Measurements from ENCODE around the gene ATP8B1. TPM values are rescaled to one million over a fixed set of nuclear protein-coding genes. Genes with fewer than 3 reads are reported as not detected.

ATP8B1 gene
- total RNA-seq, 1 donor from 2014 or later, result 20.8 TPM

DNA sequence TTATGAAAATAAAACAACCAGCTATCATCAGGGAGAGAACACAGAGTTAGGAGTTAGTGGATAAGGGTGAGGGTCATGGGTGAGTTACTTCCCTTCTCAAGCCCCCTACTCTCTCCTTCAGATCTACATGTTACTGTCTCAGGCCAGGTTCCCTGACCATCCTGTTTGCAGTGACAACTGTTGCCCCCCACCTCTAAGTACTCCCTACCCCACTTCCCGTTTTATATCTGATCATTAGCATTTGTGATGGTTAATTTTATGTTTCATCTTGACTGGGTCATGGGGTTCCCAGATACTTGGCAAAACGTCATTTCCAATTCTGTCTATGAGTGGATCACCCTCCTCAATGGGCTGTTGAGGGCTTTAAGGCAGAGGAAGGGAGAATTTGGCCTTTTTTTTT lies 32.8 kb upstream of the ATP8B1 start:
- Histone ChIP-seq H3K4me3 (ENCODE audit: low read depth, low read length) (no peak overlapping the region), H3K27me3 (ENCODE audit: control insufficient read depth, insufficient read depth, low read length) (no peaks in the 10 kb centered on the region), H3K36me3 (ENCODE audit: control insufficient read depth, insufficient read depth, low read length) (no peaks in the 10 kb centered on the region)
- no peak for FAIRE-seq
- TF ChIP-seq, protein P1, sequence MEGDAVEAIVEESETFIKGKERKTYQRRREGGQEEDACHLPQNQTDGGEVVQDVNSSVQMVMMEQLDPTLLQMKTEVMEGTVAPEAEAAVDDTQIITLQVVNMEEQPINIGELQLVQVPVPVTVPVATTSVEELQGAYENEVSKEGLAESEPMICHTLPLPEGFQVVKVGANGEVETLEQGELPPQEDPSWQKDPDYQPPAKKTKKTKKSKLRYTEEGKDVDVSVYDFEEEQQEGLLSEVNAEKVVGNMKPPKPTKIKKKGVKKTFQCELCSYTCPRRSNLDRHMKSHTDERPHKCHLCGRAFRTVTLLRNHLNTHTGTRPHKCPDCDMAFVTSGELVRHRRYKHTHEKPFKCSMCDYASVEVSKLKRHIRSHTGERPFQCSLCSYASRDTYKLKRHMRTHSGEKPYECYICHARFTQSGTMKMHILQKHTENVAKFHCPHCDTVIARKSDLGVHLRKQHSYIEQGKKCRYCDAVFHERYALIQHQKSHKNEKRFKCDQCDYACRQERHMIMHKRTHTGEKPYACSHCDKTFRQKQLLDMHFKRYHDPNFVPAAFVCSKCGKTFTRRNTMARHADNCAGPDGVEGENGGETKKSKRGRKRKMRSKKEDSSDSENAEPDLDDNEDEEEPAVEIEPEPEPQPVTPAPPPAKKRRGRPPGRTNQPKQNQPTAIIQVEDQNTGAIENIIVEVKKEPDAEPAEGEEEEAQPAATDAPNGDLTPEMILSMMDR (IDR thresholded peaks at IDR 0.05; ENCODE audit: insufficient read depth, low read length, severe bottlenecking), result no peak
- no peak for DNase-seq (ENCODE audit: low read depth)

DNA sequence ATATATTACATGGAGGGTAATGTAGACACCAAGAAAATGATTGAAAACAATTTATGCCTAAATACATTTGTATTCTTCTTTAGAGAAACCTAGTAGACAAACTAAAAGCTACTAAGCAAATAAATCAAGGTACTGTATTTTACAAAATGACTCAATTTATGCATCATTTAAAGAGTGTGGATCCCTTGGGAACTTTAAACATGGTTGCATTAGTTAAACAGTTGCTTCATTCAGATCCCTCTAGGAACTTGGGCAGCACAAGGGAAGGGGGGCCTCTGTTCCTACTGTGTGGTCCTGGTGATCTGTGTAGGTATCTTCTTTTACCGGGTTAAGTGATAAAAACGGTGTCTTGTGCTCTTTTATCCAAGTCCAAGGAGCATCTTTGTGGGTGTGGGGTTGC lies 31.5 kb upstream of the ATP8B1 start:
- FAIRE-seq, result no peak
- H3K36me3 ChIP-seq (ENCODE audit: control insufficient read depth, insufficient read depth, low read length), result no peaks in the 10 kb centered on the region
- TF ChIP-seq, protein P1 (IDR thresholded peaks at IDR 0.05; ENCODE audit: insufficient read depth, low read length, severe bottlenecking), result no peak

DNA sequence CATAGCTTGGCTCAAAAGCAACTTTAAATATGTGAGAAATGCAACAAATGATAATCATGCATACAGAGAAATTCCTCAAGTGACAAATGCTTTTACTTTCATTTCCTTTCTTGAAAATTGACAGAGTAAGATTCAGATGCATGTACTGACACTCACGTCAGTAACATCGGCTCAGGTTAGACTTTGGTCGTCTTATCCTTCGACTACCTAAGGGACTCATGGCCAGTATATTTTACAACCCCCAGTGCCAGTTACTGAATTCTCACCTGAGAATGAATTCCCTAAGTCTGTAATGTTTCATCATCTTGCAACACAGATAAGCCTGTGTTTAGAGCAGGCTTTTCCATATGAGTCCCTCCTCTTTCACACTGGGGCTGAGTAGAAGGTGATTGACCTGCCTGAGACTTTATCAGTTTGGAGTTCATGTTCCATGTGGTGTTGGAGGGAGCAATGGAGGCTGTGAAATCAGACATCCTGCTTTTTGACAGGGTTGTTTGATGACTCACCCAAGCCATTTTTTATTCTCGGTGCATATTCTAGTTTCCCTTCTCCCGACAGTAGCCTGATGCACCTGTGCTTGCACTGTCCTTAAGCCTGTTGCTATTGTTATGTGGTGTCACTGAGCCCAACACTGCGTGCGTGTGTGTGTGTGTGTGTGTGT lies 30.5 kb upstream of the ATP8B1 start:
- Histone ChIP-seq H3K4me3 (ENCODE audit: low read depth, low read length) (no peak overlapping the region), H3K36me3 (ENCODE audit: control insufficient read depth, insufficient read depth, low read length) (no peaks in the 10 kb centered on the region), H3K27me3 (ENCODE audit: control insufficient read depth, insufficient read depth, low read length) (no peaks in the 10 kb centered on the region)
- FAIRE-seq (no peak), DNase-seq (ENCODE audit: low read depth) (peak; percentile 33)
- TF ChIP-seq, protein P1 (IDR thresholded peaks at IDR 0.05; ENCODE audit: insufficient read depth, low read length, severe bottlenecking), result no peak

More for the DNA sequence above, 31.5 kb upstream of the ATP8B1 start:
- no peak for DNase-seq (ENCODE audit: low read depth)
- Histone ChIP-seq H3K4me3 (ENCODE audit: low read depth, low read length) (no peak overlapping the region), H3K27me3 (ENCODE audit: control insufficient read depth, insufficient read depth, low read length) (no peaks in the 10 kb centered on the region)

DNA sequence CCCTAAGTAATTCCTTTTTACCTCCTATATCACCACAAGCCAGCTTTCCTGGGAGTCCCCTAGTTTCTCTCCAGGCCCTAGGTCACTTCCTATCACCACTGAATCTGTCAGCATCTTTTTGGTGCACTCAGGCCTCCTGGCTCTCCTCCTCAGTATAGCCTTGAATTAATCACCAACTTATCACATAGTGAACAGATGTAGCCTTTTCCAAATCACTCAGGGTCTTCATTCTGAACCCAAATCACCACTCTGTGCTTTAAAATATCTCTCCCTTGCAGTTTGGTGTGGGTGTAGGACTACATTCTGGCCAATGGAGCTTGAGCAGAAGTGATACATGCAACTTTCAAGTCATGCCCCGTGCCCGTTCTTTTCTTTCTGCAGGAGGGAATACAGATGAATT lies 29.6 kb upstream of the ATP8B1 start:
- Histone ChIP-seq H3K36me3 (ENCODE audit: control insufficient read depth, insufficient read depth, low read length) (no peaks in the 10 kb centered on the region), H3K4me3 (ENCODE audit: low read depth, low read length) (no peak overlapping the region), H3K27me3 (ENCODE audit: control insufficient read depth, insufficient read depth, low read length) (no peaks in the 10 kb centered on the region)
- DNase-seq (ENCODE audit: low read depth), result no peak
- TF ChIP-seq, protein P1 (IDR thresholded peaks at IDR 0.05; ENCODE audit: insufficient read depth, low read length, severe bottlenecking), result no peak
- no peak for FAIRE-seq

DNA sequence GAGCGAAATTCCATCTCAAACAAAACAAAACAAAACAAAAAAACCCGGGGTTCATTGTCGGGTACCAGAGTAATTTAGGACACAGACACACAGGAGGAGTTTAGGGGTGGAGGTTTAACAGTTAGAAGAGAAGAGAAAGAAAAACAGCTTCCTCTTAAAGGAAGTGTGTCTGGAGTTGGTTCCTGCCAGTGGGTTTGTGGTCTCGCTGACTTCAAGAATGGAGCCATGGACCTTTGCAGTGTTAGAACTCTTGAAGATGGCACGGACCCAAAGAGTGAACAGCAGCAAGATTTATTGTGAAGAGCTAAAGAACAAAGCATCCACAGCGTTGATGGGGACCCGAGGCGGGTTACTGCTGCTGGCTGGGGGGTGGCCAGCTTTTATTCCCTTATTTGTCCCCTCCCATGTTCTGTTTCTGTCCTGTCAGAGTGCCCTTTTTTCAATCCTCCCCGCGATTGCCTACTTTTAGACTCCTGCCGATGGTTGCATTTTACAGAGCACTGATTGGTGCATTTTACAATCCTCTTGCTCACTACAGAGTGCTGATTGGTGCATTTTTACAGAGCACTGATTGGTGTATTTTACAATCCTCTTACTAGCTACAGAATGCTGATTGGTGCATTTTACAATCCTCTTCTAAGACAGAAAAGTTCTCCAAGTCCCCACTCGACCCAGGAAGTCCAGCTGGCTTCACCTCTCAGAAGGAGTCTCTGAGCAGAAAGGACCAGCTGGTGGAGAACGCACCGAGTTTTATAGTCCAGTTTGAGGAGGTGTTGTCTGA lies 28.7 kb upstream of the ATP8B1 start:
- no peak for DNase-seq (ENCODE audit: low read depth)
- no peaks in the 10 kb centered on the region for H3K27me3 ChIP-seq (ENCODE audit: control insufficient read depth, insufficient read depth, low read length)
- no peak overlapping the region for H3K4me3 ChIP-seq (ENCODE audit: low read depth, low read length)
- no peak for FAIRE-seq
- TF ChIP-seq, protein P1 (IDR thresholded peaks at IDR 0.05; ENCODE audit: insufficient read depth, low read length, severe bottlenecking), result no peak
- H3K36me3 ChIP-seq (ENCODE audit: control insufficient read depth, insufficient read depth, low read length), result no peaks in the 10 kb centered on the region
